GM21423 (cell line): ENCODE results near the gene RAB21.

Experiments used
- ATAC-seq: cut with Tn5 transposase; IDR thresholded peaks from one replicate; pipeline ENCODE4 v1.9.1; 2021; ENCODE audit warnings: mild to moderate bottlenecking, moderate library complexity; ENCODE audit not compliant: unreplicated experiment

Gene RAB21

GRCh38 chr12:71754461-71755145, at the start of gene RAB21:
RAB21 (plus strand) TSS chr12:71754863; CDS start chr12:71755130, 267 bp downstream.
- peak; percentile 95 for ATAC-seq

GRCh38 chr12:71704920-71705319, 49.7 kb upstream of the RAB21 start:
- ATAC-seq: no peak

- no peak for ATAC-seq
Measured at GRCh38 chr12:71708658-71709057, 46.0 kb upstream of the RAB21 start.

- no peak for ATAC-seq
Measured at GRCh38 chr12:71710276-71711125, 44.2 kb upstream of the RAB21 start.

GRCh38 chr12:71718611-71719010, 36.1 kb upstream of the RAB21 start:
- no peak for ATAC-seq

GRCh38 chr12:71719647-71720370, 34.9 kb upstream of the RAB21 start:
- no peak for ATAC-seq

- no peak for ATAC-seq
Measured at GRCh38 chr12:71721783-71722505, 32.7 kb upstream of the RAB21 start.

GRCh38 chr12:71725011-71725410, 29.7 kb upstream of the RAB21 start:
- ATAC-seq: no peak

- no peak for ATAC-seq
Measured at GRCh38 chr12:71726548-71726947, 28.1 kb upstream of the RAB21 start.

- ATAC-seq: no peak
Measured at GRCh38 chr12:71727958-71728357, 26.7 kb upstream of the RAB21 start.

- no peak for ATAC-seq
Measured at GRCh38 chr12:71730936-71731335, 23.7 kb upstream of the RAB21 start.

GRCh38 chr12:71731439-71732356, 23.0 kb upstream of the RAB21 start:
- ATAC-seq: no peak

- no peak for ATAC-seq
Measured at GRCh38 chr12:71732357-71732712, 22.3 kb upstream of the RAB21 start.

GRCh38 chr12:71737197-71737596, 17.5 kb upstream of the RAB21 start:
- no peak for ATAC-seq

GRCh38 chr12:71742998-71743397, 11.7 kb upstream of the RAB21 start:
- ATAC-seq: no peak

- no peak for ATAC-seq
Measured at GRCh38 chr12:71744522-71745300, 10.0 kb upstream of the RAB21 start.

- peak; percentile 93 for ATAC-seq
Measured at GRCh38 chr12:71746974-71747611, 7.6 kb upstream of the RAB21 start.

GRCh38 chr12:71748081-71748850, 6.4 kb upstream of the RAB21 start:
- ATAC-seq: no peak
